HG03442 (cell line): ENCODE data around the gene GALM.

ENCODE experiments used
- ATAC-seq: cut with Tn5 transposase; IDR thresholded peaks from one replicate; pipeline ENCODE4 v1.9.1; 2021; ENCODE audit warnings: mild to moderate bottlenecking, moderate library complexity; ENCODE audit not compliant: unreplicated experiment

The GALM gene

GRCh38 chr2:38649176-38649728, 16.7 kb upstream of the GALM start:
- no peak for ATAC-seq

GRCh38 chr2:38650012-38650411, 15.9 kb upstream of the GALM start:
- no peak for ATAC-seq

GRCh38 chr2:38650717-38651116, 15.2 kb upstream of the GALM start:
- no peak for ATAC-seq

GRCh38 chr2:38652431-38653273, 13.3 kb upstream of the GALM start:
- ATAC-seq = no peak

- peak; percentile 19 for ATAC-seq
Measured at GRCh38 chr2:38653380-38653714, 12.6 kb upstream of the GALM start.

GRCh38 chr2:38653715-38654527, 12.0 kb upstream of the GALM start:
- peak; percentile 41 for ATAC-seq

GRCh38 chr2:38654528-38655381, 11.2 kb upstream of the GALM start:
- no peak for ATAC-seq

GRCh38 chr2:38655441-38655840, 10.5 kb upstream of the GALM start:
- ATAC-seq = no peak

GRCh38 chr2:38656866-38657480, 8.9 kb upstream of the GALM start:
- ATAC-seq = no peak

- no peak for ATAC-seq
Measured at GRCh38 chr2:38658613-38659012, 7.3 kb upstream of the GALM start.

- no peak for ATAC-seq
Measured at GRCh38 chr2:38659115-38659514, 6.8 kb upstream of the GALM start.

GRCh38 chr2:38660282-38660681, 5.6 kb upstream of the GALM start:
- no peak for ATAC-seq

GRCh38 chr2:38661306-38661705, 4.6 kb upstream of the GALM start:
- ATAC-seq = no peak

- ATAC-seq = no peak
Measured at GRCh38 chr2:38666556-38666910, 619 bp downstream of the GALM start.

- ATAC-seq = no peak
Measured at GRCh38 chr2:38668092-38668491, 2.2 kb downstream of the GALM start.

- ATAC-seq = no peak
Measured at GRCh38 chr2:38668779-38669479, 3.0 kb downstream of the GALM start.

GRCh38 chr2:38671303-38671702, 5.4 kb downstream of the GALM start:
- no peak for ATAC-seq

GRCh38 chr2:38671946-38672345, 6.0 kb downstream of the GALM start:
- ATAC-seq = no peak

- no peak for ATAC-seq
Measured at GRCh38 chr2:38672445-38673391, 6.8 kb downstream of the GALM start.
